CD4-positive, alpha-beta T cell treated with Interleukin-21 for 1 hour (primary cell): Measurements from ENCODE around the gene VMP1.
"Not testable (repeated sequence)": the region's sequence is repeated elsewhere in the genome, so short reads cannot be mapped to it uniquely, and the experiment has no call there.

ENCODE experiments used
- DNase-seq: peaks from one replicate; pipeline ENCODE4 v3.0.0-alpha.2; 2020

Gene VMP1

GRCh38 chr17:59712862-59713261 is 5.4 kb downstream of the VMP1 start:
- DNase-seq: no peak

GRCh38 chr17:59714255-59714654 is 6.8 kb downstream of the VMP1 start:
- DNase-seq: no peak

- no peak for DNase-seq
Measured at GRCh38 chr17:59716427-59716826, 9.0 kb downstream of the VMP1 start.

- DNase-seq: no peak
Measured at GRCh38 chr17:59719526-59719925, 12.1 kb downstream of the VMP1 start.

- DNase-seq: no peak
Measured at GRCh38 chr17:59722623-59723022, 15.2 kb downstream of the VMP1 start.

GRCh38 chr17:59723041-59723440 is 15.6 kb downstream of the VMP1 start:
- DNase-seq: no peak

GRCh38 chr17:59723607-59724006 is 16.2 kb downstream of the VMP1 start:
- DNase-seq: no peak

- no peak for DNase-seq
Measured at GRCh38 chr17:59725691-59726090, 18.2 kb downstream of the VMP1 start.

GRCh38 chr17:59727817-59728533 is 20.5 kb downstream of the VMP1 start:
- DNase-seq: no peak

- DNase-seq: no peak
Measured at GRCh38 chr17:59730268-59730834, 22.9 kb downstream of the VMP1 start.

GRCh38 chr17:59733697-59734096 is 26.2 kb downstream of the VMP1 start:
- DNase-seq: no peak

- no peak for DNase-seq
Measured at GRCh38 chr17:59734226-59734625, 26.8 kb downstream of the VMP1 start.

GRCh38 chr17:59737324-59737723 is 29.9 kb downstream of the VMP1 start:
- no peak for DNase-seq

- no peak for DNase-seq
Measured at GRCh38 chr17:59743842-59744241, 36.4 kb downstream of the VMP1 start.

- no peak for DNase-seq
Measured at GRCh38 chr17:59745040-59745439, 37.6 kb downstream of the VMP1 start.

- peak; percentile 55 for DNase-seq
Measured at GRCh38 chr17:59746849-59747445, 39.5 kb downstream of the VMP1 start.

GRCh38 chr17:59748591-59748990 is 41.1 kb downstream of the VMP1 start:
- no peak for DNase-seq

- DNase-seq: peak; percentile 18
Measured at GRCh38 chr17:59751955-59752413, 44.5 kb downstream of the VMP1 start.

GRCh38 chr17:59752446-59752845 is 45.0 kb downstream of the VMP1 start:
- no peak for DNase-seq

- no peak for DNase-seq
Measured at GRCh38 chr17:59752922-59753321, 45.5 kb downstream of the VMP1 start.

- DNase-seq: peak; percentile 88
Measured at GRCh38 chr17:59753522-59754467, 46.3 kb downstream of the VMP1 start.

GRCh38 chr17:59754552-59754951 is 47.1 kb downstream of the VMP1 start:
- DNase-seq: peak; percentile 19

GRCh38 chr17:59755069-59755468 is 47.6 kb downstream of the VMP1 start:
- DNase-seq: not testable (repeated sequence)
